Measurements from ENCODE around the gene CNTNAP5. TPM values are rescaled to one million over a fixed set of nuclear protein-coding genes. Genes with fewer than 3 reads are reported as not detected.
A peak's percentile ranks its signal among the peaks of the same experiment; 100 is the strongest.

Gene CNTNAP5
- total and polyA plus RNA-seq, 2 experiments from 2014 or later = 0.28 TPM; not detected in 1

- 92% methylated on average over 3 of the region's 3 CpGs for WGBS (ENCODE audit: low lambda C conversion rate, missing lambda C conversion rate)
- H2AFZ ChIP-seq = no peak overlapping the region
Measured at GRCh38 chr2:124875627-124876244, 850.6 kb downstream of the CNTNAP5 start.

GRCh38 chr2:124877141-124877577 is 852.1 kb downstream of the CNTNAP5 start:
- no peak for TF ChIP-seq CTCF (IDR thresholded peaks at IDR 0.05; ENCODE audit: poor library complexity)
- TF ChIP-seq EZH2phosphoT487 (IDR thresholded peaks at IDR 0.05; ENCODE audit: low read depth, severe bottlenecking, unreplicated experiment) = no peak
- TF ChIP-seq EZH2 (IDR thresholded peaks at IDR 0.05; ENCODE audit: borderline replicate concordance) = no peak
- H3K36me3 ChIP-seq (replicated peaks; ENCODE audit: insufficient read depth, low read depth) = no peaks in the 10 kb centered on the region
- H3K9me2 ChIP-seq (replicated peaks; ENCODE audit: insufficient read depth) = no peaks in the 10 kb centered on the region
- no peaks in the 10 kb centered on the region for H3K4me1 ChIP-seq (ENCODE audit: insufficient read depth)
- DNase-seq (ENCODE audit: low spot score) = peak; percentile 37
- no peaks in the 10 kb centered on the region for H4K20me1 ChIP-seq (ENCODE audit: insufficient read depth, poor library complexity, severe bottlenecking)
- H3K27ac ChIP-seq = no peak overlapping the region
- H3K4me2 ChIP-seq = no peak overlapping the region
- no peaks in the 10 kb centered on the region for H3K27me3 ChIP-seq
- H3K4me3 ChIP-seq = no peak overlapping the region
- no peaks in the 10 kb centered on the region for H3K9me3 ChIP-seq (ENCODE audit: low read depth)
- no peak overlapping the region for H2AFZ ChIP-seq
- 64% methylated on average over 4 of the region's 4 CpGs for WGBS (ENCODE audit: low lambda C conversion rate, missing lambda C conversion rate)
- no peaks in the 10 kb centered on the region for H3K79me2 ChIP-seq

More at GRCh38 chr2:124875627-124876244, 850.6 kb downstream of the CNTNAP5 start:
- TF ChIP-seq CTCF (IDR thresholded peaks at IDR 0.05; ENCODE audit: poor library complexity) = no peak
- no peak overlapping the region for H3K27ac ChIP-seq
- H3K9me2 ChIP-seq (replicated peaks; ENCODE audit: insufficient read depth) = no peaks in the 10 kb centered on the region
- H3K36me3 ChIP-seq (replicated peaks; ENCODE audit: insufficient read depth, low read depth) = no peaks in the 10 kb centered on the region
- no peaks in the 10 kb centered on the region for H3K79me2 ChIP-seq
- H3K9me3 ChIP-seq (ENCODE audit: low read depth) = no peaks in the 10 kb centered on the region
- DNase-seq (ENCODE audit: low spot score) = no peak
- H3K27me3 ChIP-seq = no peaks in the 10 kb centered on the region
- no peak overlapping the region for H3K4me2 ChIP-seq
- no peaks in the 10 kb centered on the region for H3K4me1 ChIP-seq (ENCODE audit: insufficient read depth)
- H4K20me1 ChIP-seq (ENCODE audit: insufficient read depth, poor library complexity, severe bottlenecking) = no peaks in the 10 kb centered on the region
- no peak overlapping the region for H3K4me3 ChIP-seq

GRCh38 chr2:124879640-124880039 is 854.6 kb downstream of the CNTNAP5 start:
- Histone ChIP-seq H3K4me1 (ENCODE audit: insufficient read depth) (no peaks in the 10 kb centered on the region), H3K4me2 (no peak overlapping the region), H3K79me2 (no peaks in the 10 kb centered on the region), H3K27ac (no peak overlapping the region), H3K9me3 (ENCODE audit: low read depth) (no peaks in the 10 kb centered on the region), H3K4me3 (no peak overlapping the region), H2AFZ (no peak overlapping the region), H4K20me1 (ENCODE audit: insufficient read depth, poor library complexity, severe bottlenecking) (no peaks in the 10 kb centered on the region), H3K36me3 (replicated peaks; ENCODE audit: insufficient read depth, low read depth) (no peaks in the 10 kb centered on the region), H3K27me3 (no peaks in the 10 kb centered on the region), H3K9me2 (replicated peaks; ENCODE audit: insufficient read depth) (no peaks in the 10 kb centered on the region)
- WGBS (ENCODE audit: low lambda C conversion rate, missing lambda C conversion rate) = 54% methylated on average over 4 of the region's 4 CpGs
- DNase-seq (ENCODE audit: low spot score) = no peak
- TF ChIP-seq EZH2 (IDR thresholded peaks at IDR 0.05; ENCODE audit: borderline replicate concordance) (no peak), EZH2phosphoT487 (IDR thresholded peaks at IDR 0.05; ENCODE audit: low read depth, severe bottlenecking, unreplicated experiment) (no peak), CTCF (IDR thresholded peaks at IDR 0.05; ENCODE audit: poor library complexity) (no peak)
